Gastrocnemius medialis (tissue), 4 donors: ENCODE results near the gene APBA1. TPM values are rescaled to one million over a fixed set of nuclear protein-coding genes. Genes with fewer than 3 reads are reported as not detected.

Source experiments
- ATAC-seq, 2 donors: fragments of 150-250 bp; one replicate each; pipeline ENCODE4 v1.9.1; 2016
- DNase-seq, 2 donors: peaks; one replicate each; pipeline ENCODE4 v3.0.0-alpha.2; 2019
- H3K27ac ChIP-seq, 4 donors: fragments of 200-600 bp; sonication (generic); 1 replicate in 1 of 4; 2 replicates in 3 of 4; pipeline ENCODE4 v1.5.1; 2016 to 2018; ENCODE audit warnings: mild to moderate bottlenecking in 2 of 4, moderate library complexity in 1 of 4
- H3K27me3 ChIP-seq, 3 donors: fragments of 200-600 bp; sonication (generic) in 2 of 3; 1 replicate in 1 of 3; 2 replicates in 2 of 3; pipeline versions ENCODE4 v1.5.1 to v1.6.0; 2016 to 2019; ENCODE audit warnings: mild to moderate bottlenecking in 1 of 3, moderate library complexity in 1 of 3
- H3K36me3 ChIP-seq, 2 donors: fragments of 200-600 bp; sonication (generic) in 1 of 2; one replicate each; pipeline ENCODE4 v1.5.1; 2017 to 2018
- H3K4me1 ChIP-seq, 2 donors: fragments of 200-600 bp; sonication (generic) in 1 of 2; one replicate each; pipeline ENCODE4 v1.5.1; 2016 to 2017; ENCODE audit warnings: mild to moderate bottlenecking in 2 of 2
- H3K4me3 ChIP-seq, 4 donors: fragments of 200-600 bp; sonication (generic) in 3 of 4; 1 replicate in 1 of 4; 2 replicates in 3 of 4; pipeline ENCODE4 v1.5.1; 2016 to 2019; ENCODE audit warnings: mild to moderate bottlenecking in 2 of 4
- H3K9me3 ChIP-seq, 3 donors: fragments of 200-600 bp; sonication (generic) in 2 of 3; 1 replicate in 1 of 3; 2 replicates in 2 of 3; pipeline ENCODE4 v1.5.1; 2016 to 2019
- POLR2A ChIP-seq, 2 donors: fragments of 450-650 bp; IDR thresholded peaks; one replicate each; pipeline ENCODE4 v1.6.1; 2017; ENCODE audit warnings: antibody characterized with exemption in 2 of 2, mild to moderate bottlenecking in 2 of 2, moderate library complexity in 2 of 2
- in situ Hi-C, 4 donors: fragments of 200-750 bp; cut with MboI; loops; one replicate each; pipeline versions ENCODE4 v1.15.0 to v1.8.0; 2017; ENCODE audit warnings: low sequenced_read_pairs in 4 of 4
- intact Hi-C: fragments of 100-400 bp; cut with DNase I; formaldehyde crosslinking; loops from one replicate; pipeline ENCODE4 v1.15.1; 2023; ENCODE audit warnings: low total_unique reads
- total RNA-seq, 4 donors: library from RNA; depleted of rRNA; stranded (reverse); fragments of >200 nt; gene quantifications; one replicate each; pipeline versions ENCODE4 v1.1.0 to v1.2.3, GENCODE V29; 2016
- TF ChIP-seq, protein P1 (sequence below), 5 experiments: fragments of 450-650 bp in 3 of 5; fragments of 200-600 bp in 2 of 5; sonication (generic) in 2 of 5; IDR thresholded peaks in 4 of 5; conservative IDR thresholded peaks in 1 of 5; 1 replicate in 4 of 5; 2 replicates in 1 of 5; pipeline ENCODE4 v1.5.1; 2016 to 2019; ENCODE audit warnings: antibody characterized with exemption in 5 of 5, mild to moderate bottlenecking in 3 of 5, moderate library complexity in 3 of 5

Gene APBA1
- total RNA-seq, 4 donors from 2014 or later = 0.61 to 2.3 (median 1.4) TPM

DNA sequence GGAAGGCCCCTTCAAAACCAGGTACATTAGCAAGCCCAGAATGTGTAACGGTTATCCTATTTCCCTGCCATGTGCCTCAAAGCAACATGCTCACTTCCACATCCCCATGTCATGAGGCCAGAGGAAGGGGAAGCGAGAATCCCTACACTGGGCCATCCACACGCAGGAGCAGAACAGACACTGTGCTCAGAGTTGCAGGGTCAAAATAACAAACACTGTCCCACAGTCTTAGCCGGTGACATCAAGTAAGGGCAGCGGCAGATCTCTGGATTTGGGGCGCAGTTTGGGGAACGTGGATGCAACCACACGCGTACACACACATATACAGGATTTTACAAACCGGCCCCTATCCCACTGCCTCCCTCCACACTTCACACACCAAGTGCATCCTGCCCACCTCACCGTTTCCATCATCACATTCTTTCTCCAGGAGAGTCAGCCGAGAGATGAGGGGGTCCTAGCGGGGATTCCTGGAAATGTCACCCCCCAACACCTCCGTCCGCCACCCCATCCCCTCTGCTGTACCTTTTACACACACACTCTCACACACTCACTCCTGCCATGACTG is 776 bp downstream of the APBA1 start:
- ATAC-seq (no peak), DNase-seq (no peak)
- Histone ChIP-seq H3K36me3 (no peaks in the 10 kb centered on the region), H3K27me3 (no peaks in the 10 kb centered on the region), H3K27ac (peak overlapping the region in 3 of 4 donors; percentile 65 to 76 (median 68)), H3K4me3 (peak overlapping the region; percentile 66 to 81 (median 76)), H3K4me1 (peaks cover 6 to 20% of the 10 kb centered on the region in 2 donors), H3K9me3 (no peaks in the 10 kb centered on the region)
- in situ Hi-C loops (loop anchor here in 2 of 4 donors (10.0 to 25.0 kb wide), 2 partner anchors 203 to 216 kb away; no protein-coding TSS in a partner anchor), intact Hi-C loops (no loop called here)
- TF ChIP-seq, protein P1, sequence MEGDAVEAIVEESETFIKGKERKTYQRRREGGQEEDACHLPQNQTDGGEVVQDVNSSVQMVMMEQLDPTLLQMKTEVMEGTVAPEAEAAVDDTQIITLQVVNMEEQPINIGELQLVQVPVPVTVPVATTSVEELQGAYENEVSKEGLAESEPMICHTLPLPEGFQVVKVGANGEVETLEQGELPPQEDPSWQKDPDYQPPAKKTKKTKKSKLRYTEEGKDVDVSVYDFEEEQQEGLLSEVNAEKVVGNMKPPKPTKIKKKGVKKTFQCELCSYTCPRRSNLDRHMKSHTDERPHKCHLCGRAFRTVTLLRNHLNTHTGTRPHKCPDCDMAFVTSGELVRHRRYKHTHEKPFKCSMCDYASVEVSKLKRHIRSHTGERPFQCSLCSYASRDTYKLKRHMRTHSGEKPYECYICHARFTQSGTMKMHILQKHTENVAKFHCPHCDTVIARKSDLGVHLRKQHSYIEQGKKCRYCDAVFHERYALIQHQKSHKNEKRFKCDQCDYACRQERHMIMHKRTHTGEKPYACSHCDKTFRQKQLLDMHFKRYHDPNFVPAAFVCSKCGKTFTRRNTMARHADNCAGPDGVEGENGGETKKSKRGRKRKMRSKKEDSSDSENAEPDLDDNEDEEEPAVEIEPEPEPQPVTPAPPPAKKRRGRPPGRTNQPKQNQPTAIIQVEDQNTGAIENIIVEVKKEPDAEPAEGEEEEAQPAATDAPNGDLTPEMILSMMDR (IDR thresholded peaks at IDR 0.05 in 4 of 5, conservative IDR thresholded peaks at IDR 0.05 in 1 of 5) = no peak
- TF ChIP-seq POLR2A (IDR thresholded peaks at IDR 0.05) = no peak

DNA sequence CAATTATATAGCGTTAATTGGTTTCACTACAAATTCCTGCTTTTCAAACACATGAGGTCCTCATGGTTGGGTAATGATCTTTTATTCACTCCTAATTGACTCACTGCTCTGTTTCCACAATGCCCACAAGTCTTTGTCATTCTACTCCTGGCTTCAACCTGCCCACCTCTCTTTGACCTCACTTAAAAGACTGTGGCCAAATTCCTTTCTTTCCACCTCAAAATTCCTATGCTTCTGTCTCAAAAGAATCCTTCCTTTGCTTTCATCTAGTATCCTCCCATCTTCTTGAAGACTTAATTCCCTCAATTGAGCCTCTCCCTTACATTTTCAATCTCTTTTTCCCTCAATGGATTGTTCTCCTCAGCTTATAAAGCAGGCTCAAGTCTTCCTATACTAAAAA is 4.9 kb downstream of the APBA1 start:
- H3K9me3 ChIP-seq = no peaks in the 10 kb centered on the region
- H3K36me3 ChIP-seq = no peaks in the 10 kb centered on the region
- intact Hi-C loops (no loop called here), in situ Hi-C loops (loop anchor here in 1 of 4 donors (25.0 kb wide), 1 partner anchor 220 kb away; no protein-coding TSS in a partner anchor)
- peaks cover 0 to 9% of the 10 kb centered on the region in 2 donors for H3K4me1 ChIP-seq
- DNase-seq (no peak), ATAC-seq (no peak)
- no peaks in the 10 kb centered on the region for H3K27me3 ChIP-seq
- TF ChIP-seq, protein P1 (IDR thresholded peaks at IDR 0.05 in 4 of 5, conservative IDR thresholded peaks at IDR 0.05 in 1 of 5) = no peak
- TF ChIP-seq POLR2A (IDR thresholded peaks at IDR 0.05) = no peak
- H3K4me3 ChIP-seq = no peak overlapping the region
- H3K27ac ChIP-seq = no peak overlapping the region

DNA sequence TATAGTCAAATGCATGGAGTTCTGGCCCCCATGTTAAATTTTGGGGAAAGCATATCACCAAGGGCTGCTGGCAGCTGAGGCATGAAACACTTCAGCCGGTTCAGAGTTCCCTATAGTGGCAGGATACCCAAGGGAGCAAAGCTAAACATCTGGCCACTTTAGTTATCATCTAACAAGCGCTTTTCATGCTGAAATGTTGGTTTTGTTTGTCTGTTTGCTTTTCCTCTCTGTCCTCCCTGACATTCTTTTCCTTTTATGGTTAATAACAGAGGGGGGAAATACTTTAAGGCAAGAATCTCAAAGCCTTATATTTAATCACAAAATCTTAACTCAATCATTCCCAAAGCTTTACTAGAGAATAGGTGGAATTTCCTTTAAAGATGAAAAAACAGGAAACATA is 11.9 kb downstream of the APBA1 start:
- H3K27ac ChIP-seq = no peak overlapping the region
- TF ChIP-seq POLR2A (IDR thresholded peaks at IDR 0.05) = no peak
- TF ChIP-seq, protein P1 (IDR thresholded peaks at IDR 0.05 in 4 of 5, conservative IDR thresholded peaks at IDR 0.05 in 1 of 5) = no peak
- intact Hi-C loops = no loop called here
- H3K4me3 ChIP-seq = no peak overlapping the region
- no peak for DNase-seq
- H3K36me3 ChIP-seq = no peaks in the 10 kb centered on the region
- ATAC-seq = no peak
- no peaks in the 10 kb centered on the region for H3K4me1 ChIP-seq
- no peaks in the 10 kb centered on the region for H3K27me3 ChIP-seq
- no peaks in the 10 kb centered on the region for H3K9me3 ChIP-seq
- in situ Hi-C loops = loop anchor here in 1 of 4 donors (25.0 kb wide), 1 partner anchor 227 kb away; no protein-coding TSS in a partner anchor

DNA sequence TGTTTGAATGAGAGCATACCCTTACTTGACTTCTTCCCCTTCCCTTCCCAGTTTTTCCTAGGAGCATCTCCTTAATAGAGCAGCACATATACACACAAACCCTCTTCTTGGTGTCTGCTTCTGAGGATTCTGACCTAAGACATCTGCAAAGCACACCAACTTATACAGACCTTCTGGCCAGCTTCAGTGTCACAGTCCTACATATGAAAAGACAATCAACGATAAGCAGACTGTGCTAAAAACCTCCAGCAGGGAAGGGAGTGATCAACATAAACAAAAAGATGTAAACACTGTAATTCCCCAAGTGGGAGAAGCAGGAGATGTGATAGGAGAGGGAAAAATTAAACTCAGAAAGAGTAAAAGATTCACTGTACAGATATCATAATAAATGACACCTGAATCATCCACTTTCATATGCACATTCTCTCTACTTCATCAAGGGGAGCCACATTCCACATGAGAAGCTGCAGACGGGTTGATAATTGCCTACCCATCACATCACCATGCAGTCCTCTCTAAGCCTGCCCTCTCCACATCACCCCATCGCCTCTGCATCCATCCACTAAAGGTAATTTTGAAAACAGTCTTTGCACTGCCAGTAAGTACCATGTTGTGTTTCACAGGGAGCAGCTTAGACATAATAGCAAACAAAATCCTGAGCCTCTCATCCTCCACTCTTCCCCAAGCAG is 13.0 kb downstream of the APBA1 start:
- in situ Hi-C loops (loop anchor here in 1 of 4 donors (25.0 kb wide), 1 partner anchor 228 kb away; no protein-coding TSS in a partner anchor), intact Hi-C loops (no loop called here)
- DNase-seq (no peak), ATAC-seq (no peak)
- no peaks in the 10 kb centered on the region for H3K9me3 ChIP-seq
- no peaks in the 10 kb centered on the region for H3K36me3 ChIP-seq
- no peak overlapping the region for H3K27ac ChIP-seq
- H3K4me1 ChIP-seq = no peaks in the 10 kb centered on the region
- TF ChIP-seq, protein P1 (IDR thresholded peaks at IDR 0.05 in 4 of 5, conservative IDR thresholded peaks at IDR 0.05 in 1 of 5) = no peak
- TF ChIP-seq POLR2A (IDR thresholded peaks at IDR 0.05) = no peak
- H3K4me3 ChIP-seq = no peak overlapping the region
- no peaks in the 10 kb centered on the region for H3K27me3 ChIP-seq
